Activated B cell treated with CpG ODN at 0.5 μM for 24 hours (primary cell): ENCODE measurements around the gene MLXIPL. TPM values are rescaled to one million over a fixed set of nuclear protein-coding genes. Genes with fewer than 3 reads are reported as not detected.

Source experiments
- ATAC-seq: fragments of 200-7000 bp; cut with Tn5 transposase; one replicate; pipeline ENCODE4 v1.10.0; 2021; ENCODE audit warnings: low read depth, mild to moderate bottlenecking, moderate library complexity
- CTCF ChIA-PET: fragments of 350-600 bp; sonication (Branson Sonifier 250); formaldehyde crosslinking; loops from one replicate; lab custom pipeline; 2021; ENCODE audit warnings: antibody characterized with exemption; lab: Charles Lee
- POLR2A ChIA-PET: fragments of 350-600 bp; sonication (Branson Sonifier 250); formaldehyde crosslinking; loops from one replicate; lab custom pipeline; 2021; ENCODE audit warnings: antibody characterized with exemption; lab: Charles Lee
- DNase-seq: peaks from one replicate; pipeline ENCODE4 v3.0.0; 2022
- H3K27ac Mint-ChIP-seq: one replicate; pipeline ENCODE4 v1.8.0; 2020; ENCODE audit warnings: mixed read lengths
- H3K27me3 Mint-ChIP-seq: one replicate; pipeline ENCODE4 v1.8.0; 2021; ENCODE audit warnings: mixed read lengths
- H3K36me3 Mint-ChIP-seq: one replicate; pipeline ENCODE4 v1.8.0; 2021; ENCODE audit warnings: low read depth, mixed read lengths
- H3K4me1 Mint-ChIP-seq: one replicate; pipeline ENCODE4 v1.8.0; 2021; ENCODE audit warnings: mixed read lengths
- H3K4me3 Mint-ChIP-seq: one replicate; pipeline ENCODE4 v1.8.0; 2020; ENCODE audit warnings: mild to moderate bottlenecking, mixed read lengths
- H3K9me3 Mint-ChIP-seq: one replicate; pipeline ENCODE4 v1.8.0; 2020; ENCODE audit warnings: mixed read lengths
- CTCF ChIP-seq: fragments of 200-600 bp; IDR thresholded peaks from one replicate; pipeline ENCODE4 v1.8.0; 2022; ENCODE audit warnings: antibody characterized with exemption, mild to moderate bottlenecking
- intact Hi-C: fragments of 100-400 bp; cut with micrococcal nuclease; formaldehyde crosslinking; loops from one replicate; pipeline ENCODE4 v1.15.1; 2024
- total RNA-seq: library from RNA; stranded (reverse); gene quantifications from 2 replicates; pipeline ENCODE4 v1.2.3, GENCODE V29; 2022

Gene MLXIPL
- total RNA-seq, 1 donor from 2014 or later: not detected

DNA sequence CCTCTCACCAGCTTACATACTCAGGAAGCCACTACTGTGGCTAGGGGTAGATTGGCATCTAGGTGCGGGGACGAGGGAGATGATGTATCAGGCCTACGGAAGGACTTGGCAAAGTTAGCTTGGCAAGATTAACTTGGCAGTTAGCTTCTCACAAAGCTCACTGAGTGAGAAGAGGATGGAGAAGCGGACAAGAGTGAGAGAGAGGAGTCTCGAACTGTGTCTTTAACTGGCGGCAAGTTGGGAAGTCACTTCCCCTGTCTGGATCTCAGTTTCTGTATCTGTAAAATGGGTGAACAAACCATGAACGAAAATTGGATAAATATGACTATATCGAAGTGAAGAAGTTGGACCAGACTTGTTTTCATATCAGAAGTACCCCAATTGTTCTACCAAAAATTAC is 9.5 kb upstream of the MLXIPL start:
- intact Hi-C loops: no loop called here
- H3K27me3 Mint-ChIP-seq: peaks cover 44% of the 10 kb centered on the region
- no peak for DNase-seq
- H3K27ac Mint-ChIP-seq: no peak overlapping the region
- CTCF ChIA-PET: no interaction called here
- H3K4me3 Mint-ChIP-seq: no peak overlapping the region
- POLR2A ChIA-PET: no interaction called here
- no peaks in the 10 kb centered on the region for H3K36me3 Mint-ChIP-seq
- H3K4me1 Mint-ChIP-seq: no peaks in the 10 kb centered on the region
- no peak for TF ChIP-seq CTCF
- ATAC-seq: no peak
- H3K9me3 Mint-ChIP-seq: no peaks in the 10 kb centered on the region

DNA sequence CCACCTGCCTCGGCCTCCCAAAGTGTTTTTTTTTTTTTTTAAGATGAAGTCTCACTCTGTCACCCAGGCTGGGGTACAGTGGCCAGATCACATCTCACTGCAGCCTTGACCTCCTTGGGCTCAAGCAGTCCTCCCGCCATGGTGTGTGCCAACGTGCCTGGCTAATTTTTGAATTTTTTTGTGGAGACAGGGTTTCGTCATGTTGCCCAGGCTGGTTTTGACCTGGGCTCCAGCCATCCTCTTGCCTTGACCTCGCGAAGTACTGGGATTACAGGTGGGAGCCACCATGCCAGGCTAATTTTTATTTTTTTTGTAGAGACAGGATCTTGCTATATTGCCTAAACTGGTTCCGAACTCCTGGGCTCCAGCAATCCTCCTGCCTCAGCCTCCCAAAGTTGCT is 9.0 kb upstream of the MLXIPL start:
- TF ChIP-seq CTCF: no peak
- Mint-ChIP-seq H3K4me3 (no peak overlapping the region), H3K27ac (no peak overlapping the region), H3K9me3 (no peaks in the 10 kb centered on the region), H3K27me3 (peaks cover 49% of the 10 kb centered on the region), H3K4me1 (no peaks in the 10 kb centered on the region), H3K36me3 (no peaks in the 10 kb centered on the region)
- no peak for DNase-seq
- intact Hi-C loops: no loop called here
- ATAC-seq: no peak
- CTCF ChIA-PET: no interaction called here
- POLR2A ChIA-PET: no interaction called here

GRCh38 chr7:73631558-73631957 is 7.2 kb upstream of the MLXIPL start:
- CTCF ChIA-PET: no interaction called here
- intact Hi-C loops: no loop called here
- H3K27me3 Mint-ChIP-seq: peaks cover 50% of the 10 kb centered on the region
- no peaks in the 10 kb centered on the region for H3K36me3 Mint-ChIP-seq
- no peaks in the 10 kb centered on the region for H3K9me3 Mint-ChIP-seq
- H3K27ac Mint-ChIP-seq: no peak overlapping the region
- POLR2A ChIA-PET: interaction anchor here (0.6 kb wide), 1 partner anchor 88 kb away, joined by 5 read pairs; no protein-coding TSS in a partner anchor
- ATAC-seq (no peak), DNase-seq (no peak)
- H3K4me3 Mint-ChIP-seq: no peak overlapping the region
- TF ChIP-seq CTCF: no peak
- no peaks in the 10 kb centered on the region for H3K4me1 Mint-ChIP-seq

GRCh38 chr7:73628504-73628903 is 4.2 kb upstream of the MLXIPL start:
- DNase-seq (no peak), ATAC-seq (no peak)
- peaks cover 7% of the 10 kb centered on the region for H3K4me1 Mint-ChIP-seq
- no peak overlapping the region for H3K4me3 Mint-ChIP-seq
- ChIA-PET CTCF (no interaction called here), POLR2A (no interaction called here)
- no peak overlapping the region for H3K27ac Mint-ChIP-seq
- intact Hi-C loops: no loop called here
- no peaks in the 10 kb centered on the region for H3K9me3 Mint-ChIP-seq
- peaks cover 48% of the 10 kb centered on the region for H3K27me3 Mint-ChIP-seq
- no peak for TF ChIP-seq CTCF
- no peaks in the 10 kb centered on the region for H3K36me3 Mint-ChIP-seq

GRCh38 chr7:73626814-73627213 is 2.5 kb upstream of the MLXIPL start:
- POLR2A ChIA-PET: no interaction called here
- TF ChIP-seq CTCF: no peak
- H3K27ac Mint-ChIP-seq: no peak overlapping the region
- DNase-seq (no peak), ATAC-seq (no peak)
- no peaks in the 10 kb centered on the region for H3K9me3 Mint-ChIP-seq
- no peak overlapping the region for H3K4me3 Mint-ChIP-seq
- H3K36me3 Mint-ChIP-seq: no peaks in the 10 kb centered on the region
- CTCF ChIA-PET: no interaction called here
- peaks cover 41% of the 10 kb centered on the region for H3K27me3 Mint-ChIP-seq
- H3K4me1 Mint-ChIP-seq: peaks cover 11% of the 10 kb centered on the region
- intact Hi-C loops: no loop called here
